H1 (cell line): ENCODE results near the gene SH2B2.
"Not testable (repeated sequence)": the region's sequence is repeated elsewhere in the genome, so short reads cannot be mapped to it uniquely, and the experiment has no call there.

Experiments
- CREB1 ChIP-seq: IDR thresholded peaks from 2 replicates; pipeline ENCODE4 v1.6.1; 2012; ENCODE audit warnings: inconsistent platforms
- EZH2 ChIP-seq: fragments of 200-600 bp; sonication (generic); IDR thresholded peaks from 2 replicates; pipeline ENCODE4 v1.7.1; 2012; ENCODE audit warnings: low read depth, mild to moderate bottlenecking, moderate library complexity, low read length, inconsistent platforms; ENCODE audit not compliant: severe bottlenecking
- HDAC6 ChIP-seq: IDR thresholded peaks from one replicate; pipeline ENCODE4 v1.7.1; 2012; ENCODE audit warnings: low read depth, mild to moderate bottlenecking, inconsistent platforms, low read length, moderate library complexity
- MAFK ChIP-seq: IDR thresholded peaks from 2 replicates; pipeline ENCODE4 v1.6.1; 2012; ENCODE audit warnings: low read depth, mild to moderate bottlenecking, improper control_type of control experiment, low read length
- POLR2A ChIP-seq, 2 experiments: IDR thresholded peaks; 1 replicate in 1 of 2; 2 replicates in 1 of 2; pipeline ENCODE4 v1.6.1; 2011; ENCODE audit warnings: low read depth in 2 of 2, low read length in 2 of 2, mild to moderate bottlenecking in 2 of 2; ENCODE audit errors: control extremely low read depth in 1 of 2
- POLR2AphosphoS5 ChIP-seq: IDR thresholded peaks from 2 replicates; pipeline ENCODE4 v1.6.1; 2011; ENCODE audit warnings: low read depth, low read length
- RFX5 ChIP-seq: IDR thresholded peaks from 2 replicates; pipeline ENCODE4 v1.6.1; 2011; ENCODE audit warnings: low read depth, low read length, improper control_type of control experiment, borderline replicate concordance
- RXRA ChIP-seq: IDR thresholded peaks from 2 replicates; pipeline ENCODE4 v1.6.1; 2011; ENCODE audit warnings: low read depth, mild to moderate bottlenecking, low read length, moderate library complexity; ENCODE audit not compliant: insufficient read depth
- SRF ChIP-seq: IDR thresholded peaks from 2 replicates; pipeline ENCODE4 v1.6.1; 2011; ENCODE audit warnings: mild to moderate bottlenecking, low read depth, low read length, moderate library complexity
- TF ChIP-seq, protein P1 (sequence below), 3 experiments: IDR thresholded peaks; 1 replicate in 2 of 3; 2 replicates in 1 of 3; pipeline versions ENCODE4 v1.5.1 to v1.6.1; 2011; ENCODE audit warnings: low read length in 3 of 3, mild to moderate bottlenecking in 3 of 3, inconsistent platforms in 2 of 3, low read depth in 1 of 3, moderate library complexity in 1 of 3; ENCODE audit not compliant: insufficient read depth in 1 of 3; ENCODE audit errors: control extremely low read depth in 1 of 3
- TF ChIP-seq, protein P2 (sequence below): IDR thresholded peaks from 2 replicates; pipeline ENCODE4 v1.6.1; 2012; ENCODE audit warnings: inconsistent platforms

DNA sequence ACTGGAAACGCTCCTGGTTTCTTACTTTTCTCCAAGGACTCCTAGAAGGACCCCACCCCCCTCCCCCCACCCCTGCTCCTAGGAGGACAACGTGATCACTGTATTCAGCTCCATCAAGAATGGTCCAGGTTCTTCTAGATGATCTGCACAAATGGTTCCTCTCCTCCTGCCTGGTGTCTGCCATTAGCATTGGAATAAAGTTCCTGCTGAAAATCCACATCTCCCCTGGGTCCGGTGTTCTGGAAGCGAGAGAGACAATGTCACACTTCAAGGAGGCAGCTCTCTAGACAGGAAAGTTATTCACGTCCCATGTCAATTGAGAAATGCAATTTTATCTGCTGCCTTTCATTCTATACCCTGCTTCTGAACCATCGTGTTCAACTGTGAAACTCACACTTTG, 60.3 kb downstream of the SH2B2 start:
- not testable (repeated sequence) for TF ChIP-seq SRF; MAFK; POLR2A (IDR thresholded peaks at IDR 0.05; ENCODE audit: control extremely low read depth in 1 of 2, low read depth in 2 of 2, low read length in 2 of 2); CREB1; RFX5; HDAC6; EZH2; POLR2AphosphoS5; RXRA
- TF ChIP-seq, protein P1, sequence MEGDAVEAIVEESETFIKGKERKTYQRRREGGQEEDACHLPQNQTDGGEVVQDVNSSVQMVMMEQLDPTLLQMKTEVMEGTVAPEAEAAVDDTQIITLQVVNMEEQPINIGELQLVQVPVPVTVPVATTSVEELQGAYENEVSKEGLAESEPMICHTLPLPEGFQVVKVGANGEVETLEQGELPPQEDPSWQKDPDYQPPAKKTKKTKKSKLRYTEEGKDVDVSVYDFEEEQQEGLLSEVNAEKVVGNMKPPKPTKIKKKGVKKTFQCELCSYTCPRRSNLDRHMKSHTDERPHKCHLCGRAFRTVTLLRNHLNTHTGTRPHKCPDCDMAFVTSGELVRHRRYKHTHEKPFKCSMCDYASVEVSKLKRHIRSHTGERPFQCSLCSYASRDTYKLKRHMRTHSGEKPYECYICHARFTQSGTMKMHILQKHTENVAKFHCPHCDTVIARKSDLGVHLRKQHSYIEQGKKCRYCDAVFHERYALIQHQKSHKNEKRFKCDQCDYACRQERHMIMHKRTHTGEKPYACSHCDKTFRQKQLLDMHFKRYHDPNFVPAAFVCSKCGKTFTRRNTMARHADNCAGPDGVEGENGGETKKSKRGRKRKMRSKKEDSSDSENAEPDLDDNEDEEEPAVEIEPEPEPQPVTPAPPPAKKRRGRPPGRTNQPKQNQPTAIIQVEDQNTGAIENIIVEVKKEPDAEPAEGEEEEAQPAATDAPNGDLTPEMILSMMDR (IDR thresholded peaks at IDR 0.05; ENCODE audit: control extremely low read depth in 1 of 3, insufficient read depth in 1 of 3, low read depth in 1 of 3, low read length in 3 of 3) = not testable (repeated sequence)
- TF ChIP-seq, protein P2, sequence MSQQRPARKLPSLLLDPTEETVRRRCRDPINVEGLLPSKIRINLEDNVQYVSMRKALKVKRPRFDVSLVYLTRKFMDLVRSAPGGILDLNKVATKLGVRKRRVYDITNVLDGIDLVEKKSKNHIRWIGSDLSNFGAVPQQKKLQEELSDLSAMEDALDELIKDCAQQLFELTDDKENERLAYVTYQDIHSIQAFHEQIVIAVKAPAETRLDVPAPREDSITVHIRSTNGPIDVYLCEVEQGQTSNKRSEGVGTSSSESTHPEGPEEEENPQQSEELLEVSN = not testable (repeated sequence)
